Kidney capillary endothelial cell (primary cell): ENCODE results near the gene MRPL27.
"Not testable (repeated sequence)": the region's sequence is repeated elsewhere in the genome, so short reads cannot be mapped to it uniquely, and the experiment has no call there.

Source experiments
- DNase-seq: peaks from one replicate; pipeline ENCODE4 v3.0.0-alpha.2; 2018; ENCODE audit warnings: low spot score

The MRPL27 gene

DNA sequence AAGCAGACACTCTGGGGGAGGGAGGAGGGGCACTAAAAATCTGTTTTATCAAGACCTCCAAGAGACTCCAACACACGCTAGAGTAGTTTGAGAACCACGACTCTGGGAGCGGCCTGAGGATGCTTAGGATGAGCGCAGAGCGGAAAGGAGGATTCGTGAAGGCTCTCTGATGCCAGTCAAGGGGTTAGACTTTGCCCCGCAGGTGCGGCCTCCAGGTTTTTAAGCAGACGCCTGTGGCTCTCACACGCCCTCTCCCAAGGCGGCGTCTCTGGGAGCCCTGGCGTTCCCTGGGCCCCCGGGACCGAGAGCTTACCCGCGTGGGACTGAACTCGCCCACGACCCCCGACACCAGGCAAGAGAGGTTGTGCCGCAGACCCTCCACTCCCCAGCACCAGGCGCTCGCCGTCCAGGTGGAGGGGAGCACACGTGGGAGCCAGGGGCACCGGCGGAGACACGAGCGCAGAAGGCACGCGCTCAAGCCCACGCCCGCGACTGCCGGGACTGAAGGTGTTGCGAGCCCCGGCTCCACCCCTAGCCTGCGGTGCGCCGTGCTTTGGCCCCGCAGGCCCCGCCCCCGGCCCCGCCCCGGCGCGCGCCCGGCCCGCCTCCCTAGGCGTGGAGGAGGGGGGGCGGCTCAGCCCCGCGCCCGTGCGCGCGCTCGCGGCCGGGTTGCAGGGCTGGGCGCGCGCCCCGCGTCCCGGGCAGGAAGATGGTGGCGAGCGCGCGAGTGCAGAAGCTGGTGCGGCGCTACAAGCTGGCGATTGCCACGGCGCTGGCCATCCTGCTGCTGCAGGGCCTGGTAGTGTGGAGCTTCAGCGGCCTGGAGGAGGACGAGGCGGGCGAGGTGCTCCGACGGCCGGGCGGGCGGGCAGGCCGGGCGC lies 27.3 kb downstream of the MRPL27 start, which contains the start of gene XYLT2:
XYLT2 (plus strand) TSS at position 695 of the 881 bp plus-strand sequence; CDS start at position 710, 15 bp downstream.
- peak; percentile 81 for DNase-seq

DNA sequence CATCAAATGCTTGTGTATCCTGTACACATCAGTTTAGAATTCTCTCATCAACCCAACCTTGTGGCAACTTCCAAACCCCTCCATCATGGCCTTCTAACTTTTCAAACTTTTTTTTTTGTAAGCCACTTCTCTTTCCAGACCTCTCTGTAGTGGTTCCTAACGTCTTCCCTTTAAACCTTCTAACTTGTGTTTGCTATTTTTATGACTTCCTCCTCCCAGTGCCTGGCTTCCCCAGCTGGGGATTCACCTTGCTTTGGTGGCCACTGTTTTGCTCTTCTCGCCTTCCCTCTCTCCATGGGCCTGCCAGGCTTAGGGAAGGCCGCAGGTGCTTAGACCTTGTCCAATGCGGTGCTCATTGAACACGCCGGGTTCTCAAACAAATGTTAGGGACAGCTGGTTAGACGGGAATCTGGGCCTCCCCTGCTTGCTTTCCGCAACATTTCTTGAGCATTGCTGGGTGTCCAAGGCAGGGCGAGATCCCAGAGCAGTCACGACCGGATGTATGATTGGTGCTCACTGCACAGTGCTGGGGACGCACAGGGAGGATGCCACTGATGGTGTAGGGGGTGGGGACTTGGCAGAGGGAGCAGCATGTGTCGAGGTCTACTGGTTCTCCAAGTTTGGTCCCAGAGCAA lies 28.1 kb downstream of the MRPL27 start:
- DNase-seq, result no peak

DNA sequence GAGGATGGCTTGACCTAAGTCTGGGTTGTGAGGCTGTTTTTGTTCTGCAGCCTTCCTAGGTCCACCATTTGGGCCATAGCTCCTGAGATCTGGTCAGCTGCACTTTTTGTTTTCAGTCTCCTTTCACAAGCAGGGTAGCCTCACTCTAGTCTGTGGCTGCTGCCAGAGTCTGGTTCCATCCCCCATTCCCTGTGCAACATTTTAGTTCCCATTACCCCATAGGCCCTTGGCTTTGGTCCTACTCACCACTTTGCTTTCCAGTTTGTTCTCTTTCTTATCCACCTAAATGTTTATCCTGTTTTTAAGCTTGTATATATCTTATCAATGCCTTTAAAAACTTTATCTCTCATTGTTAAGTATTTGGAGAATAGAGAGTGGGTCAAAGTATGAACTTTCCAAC lies 33.6 kb downstream of the MRPL27 start:
- no peak for DNase-seq

DNA sequence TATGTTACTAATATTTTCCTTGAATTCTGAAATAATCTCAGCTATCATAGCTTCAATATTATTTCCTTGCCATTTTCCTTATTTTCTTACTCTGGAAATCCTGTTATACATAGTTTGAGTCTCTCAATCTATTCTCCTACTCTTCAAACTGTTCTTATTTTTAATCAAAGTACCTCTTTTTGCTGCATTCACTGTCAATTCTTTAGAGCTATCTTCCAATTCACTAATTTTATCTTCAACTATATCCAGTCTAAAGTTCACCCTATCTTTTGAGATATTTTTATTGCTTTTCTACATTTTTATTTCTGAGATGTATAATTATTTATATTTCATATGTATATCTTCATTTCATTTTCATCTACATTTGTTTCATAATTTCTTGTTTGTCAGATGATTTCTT lies 34.3 kb downstream of the MRPL27 start:
- DNase-seq, result no peak

DNA sequence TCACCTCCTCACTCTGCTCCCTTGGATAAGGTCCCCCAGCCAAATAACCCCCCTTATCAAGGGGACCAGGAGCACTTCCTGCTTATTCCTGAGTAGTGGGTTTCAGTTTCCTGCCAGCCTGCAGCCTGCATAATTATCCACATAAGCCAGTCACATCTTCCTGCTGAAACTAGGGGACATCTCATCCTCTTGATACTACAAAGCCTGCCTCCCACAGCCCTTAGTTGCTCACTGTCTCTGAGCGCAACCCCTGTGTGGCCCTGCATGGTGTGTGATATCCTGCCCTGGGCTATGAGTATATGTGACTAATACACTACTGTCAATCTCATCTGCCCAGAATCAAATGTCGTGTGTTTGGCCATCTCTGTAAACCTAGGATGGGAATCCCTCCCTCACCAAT lies 35.0 kb downstream of the MRPL27 start:
- no peak for DNase-seq

DNA sequence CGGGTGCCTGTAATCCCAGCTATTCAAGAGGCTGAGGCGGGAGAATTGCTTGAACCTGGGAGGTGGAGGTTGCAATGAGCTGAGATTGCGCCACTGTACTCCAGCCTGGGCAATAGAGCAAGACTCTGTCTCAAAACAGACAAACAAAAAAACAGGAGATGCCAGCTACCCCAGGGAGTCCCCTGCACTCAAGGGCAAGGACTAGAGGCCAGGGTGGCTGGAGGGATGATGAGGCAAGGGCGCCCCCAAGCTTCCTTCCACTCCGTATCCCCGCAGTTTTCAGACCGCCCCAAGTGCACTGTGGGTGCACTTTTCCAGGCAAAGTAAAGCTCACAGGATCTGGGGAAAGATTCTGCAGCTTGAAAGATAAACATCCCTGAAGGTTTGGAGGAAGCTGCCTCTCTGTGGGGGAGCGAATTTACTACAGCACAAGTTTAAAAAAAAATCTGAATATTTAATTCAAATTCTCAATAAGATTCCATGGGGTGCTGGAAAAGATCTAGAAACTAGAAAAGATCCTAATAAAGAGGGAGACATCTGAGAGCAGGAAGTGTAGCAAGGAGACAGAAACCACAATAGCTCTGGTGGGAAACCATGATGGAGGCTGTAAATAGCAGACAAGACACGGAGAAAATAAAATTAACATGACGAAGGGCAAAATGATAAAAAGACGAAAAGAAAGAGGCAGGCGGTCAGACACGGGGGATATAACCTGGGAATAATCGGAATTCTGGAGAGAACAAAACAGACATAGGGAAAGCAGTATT lies 39.5 kb downstream of the MRPL27 start:
- DNase-seq, result not testable (repeated sequence)

DNA sequence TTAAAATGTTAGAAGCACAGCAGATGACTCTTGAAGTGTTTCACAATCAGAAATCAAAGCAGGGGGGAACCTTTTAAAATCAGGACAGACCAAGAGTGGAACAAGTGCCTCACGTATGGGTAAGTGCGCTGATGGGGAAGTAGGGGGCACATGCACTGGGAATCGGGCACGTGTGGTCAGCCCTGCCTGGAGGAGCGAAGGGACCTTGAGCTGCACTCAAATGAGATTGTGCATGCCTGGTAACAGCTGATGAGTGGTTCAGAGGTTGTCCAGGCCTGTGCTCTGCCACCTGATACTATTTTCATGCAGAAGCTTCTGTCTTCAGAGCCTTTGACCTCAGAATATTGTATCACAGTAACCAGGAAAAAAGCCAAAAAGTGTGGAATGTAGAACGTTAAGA lies 40.8 kb downstream of the MRPL27 start:
- no peak for DNase-seq

DNA sequence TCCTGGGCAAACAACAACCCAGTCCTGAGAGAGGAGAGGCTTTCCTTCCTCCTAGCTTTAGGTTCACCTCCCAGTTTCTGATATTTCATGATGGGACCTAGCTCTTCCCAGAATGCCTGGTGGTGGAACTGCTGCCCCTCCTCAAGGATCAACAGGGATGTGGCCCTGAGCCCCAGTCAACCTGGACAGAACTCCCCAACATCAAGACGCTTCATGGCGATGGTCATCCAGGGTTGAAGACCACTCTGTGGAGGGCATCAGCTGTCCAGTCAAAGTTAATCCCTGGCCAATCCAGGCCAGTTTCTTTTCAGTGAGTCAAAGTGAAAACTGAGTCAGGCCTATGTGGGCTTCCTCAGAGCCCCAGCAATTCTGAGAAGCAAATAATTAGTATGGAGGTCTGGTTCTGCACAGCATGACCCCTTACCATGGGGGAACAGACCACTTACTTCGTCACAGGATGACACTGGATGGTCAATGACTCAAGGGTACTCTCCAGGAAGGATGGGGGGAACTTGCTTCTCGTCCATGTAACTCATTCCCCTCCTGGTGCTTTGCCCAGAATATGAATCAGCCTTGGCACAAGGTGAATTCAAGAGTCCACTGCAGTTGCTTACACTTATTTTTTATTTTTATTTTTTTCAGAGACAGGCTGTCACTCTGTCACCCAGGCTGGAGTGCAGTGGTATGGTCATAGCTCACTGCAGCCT lies 41.7 kb downstream of the MRPL27 start:
- DNase-seq, result no peak

DNA sequence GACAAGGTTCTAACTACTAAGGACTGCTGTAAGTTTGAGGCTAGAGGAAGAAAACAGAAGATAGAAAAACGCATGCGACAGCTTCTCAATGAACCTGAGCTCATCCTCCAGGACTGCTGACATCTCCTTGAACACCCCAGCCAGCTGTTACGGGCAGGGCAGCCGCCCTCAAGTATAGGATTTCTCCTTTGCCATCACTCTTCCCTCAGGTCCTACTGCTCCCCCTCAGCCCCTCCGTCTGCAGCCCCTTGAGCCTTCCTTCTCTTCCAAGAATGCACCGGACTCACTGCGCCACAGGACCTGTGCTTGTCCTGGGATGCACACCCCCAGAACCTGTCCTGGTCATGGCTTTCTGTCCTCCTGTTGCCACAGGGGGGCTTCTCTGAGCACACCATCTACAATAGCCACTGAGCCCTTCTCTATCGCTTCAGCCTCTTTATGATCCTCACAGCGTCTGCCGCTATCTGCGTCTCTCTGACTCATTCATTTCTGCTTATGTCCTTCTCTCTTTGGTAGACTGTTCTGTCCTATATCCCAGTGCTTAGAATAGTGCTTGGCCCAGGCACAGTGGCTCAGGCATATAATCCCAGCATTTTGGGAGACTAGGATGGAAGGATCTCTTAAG lies 42.7 kb downstream of the MRPL27 start:
- DNase-seq, result no peak

DNA sequence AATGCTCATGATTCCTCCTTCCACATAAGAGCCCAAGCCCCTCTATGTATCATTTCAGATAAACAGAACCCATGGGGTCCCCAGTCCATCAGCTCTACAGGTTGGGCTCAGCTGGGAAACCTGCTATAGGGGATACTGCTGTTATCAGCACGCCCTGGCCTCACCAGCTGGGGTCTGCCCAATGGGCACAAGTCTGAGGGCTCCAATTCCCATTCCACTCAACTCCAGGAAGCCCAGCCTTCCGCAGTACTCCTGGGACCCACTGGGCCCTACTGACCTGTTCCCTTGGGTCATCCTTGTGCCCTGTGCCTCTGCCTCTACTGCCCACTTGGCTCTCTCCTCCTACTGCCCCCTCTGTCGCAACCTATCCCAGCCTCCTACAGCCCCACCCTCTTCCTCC lies 43.3 kb downstream of the MRPL27 start:
- DNase-seq, result no peak

DNA sequence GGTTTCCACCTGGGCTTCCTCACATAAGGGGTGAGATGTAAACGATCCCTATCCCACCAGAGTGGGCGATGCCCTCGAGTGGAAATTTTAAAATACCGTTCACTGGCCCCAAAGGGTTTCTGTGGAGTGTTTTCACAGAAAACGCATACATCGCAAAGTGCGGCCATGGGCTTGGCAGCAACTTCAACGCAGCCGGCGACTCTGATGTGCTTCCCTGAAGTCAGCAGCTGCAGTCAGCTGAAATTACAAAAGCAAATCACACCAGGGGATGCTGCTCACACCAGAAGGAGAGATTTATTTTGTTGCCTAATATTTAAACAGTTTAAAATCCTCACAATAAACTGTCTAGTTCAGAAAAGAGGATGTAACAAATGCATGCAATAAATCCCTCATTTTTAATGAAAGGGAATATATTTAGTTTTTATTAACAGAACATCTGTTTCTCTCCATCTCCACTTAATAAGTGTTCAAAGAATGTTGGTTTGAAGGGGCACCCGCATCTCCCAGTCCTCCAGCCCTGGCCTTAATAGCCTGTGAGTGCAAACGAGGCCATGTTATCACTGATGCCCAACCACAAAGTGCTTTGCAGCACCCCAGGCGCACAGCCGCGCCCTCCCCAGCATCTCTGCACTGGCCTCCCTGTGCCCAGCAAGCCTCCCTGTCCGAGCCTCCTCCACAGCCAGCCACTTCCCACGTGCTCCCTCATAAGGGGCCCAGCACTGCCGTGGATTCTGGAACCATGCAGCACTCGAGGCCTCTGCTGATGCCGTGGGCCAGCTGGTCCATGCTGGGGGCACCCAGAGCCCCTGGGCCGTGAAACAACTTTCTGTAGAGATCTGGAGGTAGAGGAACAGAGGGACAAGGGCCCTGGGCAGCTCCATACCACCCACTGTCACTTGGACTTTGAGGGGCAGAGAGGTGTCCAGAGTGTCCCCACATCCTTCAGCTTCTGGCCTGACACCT lies 44.3 kb downstream of the MRPL27 start:
- DNase-seq, result no peak

DNA sequence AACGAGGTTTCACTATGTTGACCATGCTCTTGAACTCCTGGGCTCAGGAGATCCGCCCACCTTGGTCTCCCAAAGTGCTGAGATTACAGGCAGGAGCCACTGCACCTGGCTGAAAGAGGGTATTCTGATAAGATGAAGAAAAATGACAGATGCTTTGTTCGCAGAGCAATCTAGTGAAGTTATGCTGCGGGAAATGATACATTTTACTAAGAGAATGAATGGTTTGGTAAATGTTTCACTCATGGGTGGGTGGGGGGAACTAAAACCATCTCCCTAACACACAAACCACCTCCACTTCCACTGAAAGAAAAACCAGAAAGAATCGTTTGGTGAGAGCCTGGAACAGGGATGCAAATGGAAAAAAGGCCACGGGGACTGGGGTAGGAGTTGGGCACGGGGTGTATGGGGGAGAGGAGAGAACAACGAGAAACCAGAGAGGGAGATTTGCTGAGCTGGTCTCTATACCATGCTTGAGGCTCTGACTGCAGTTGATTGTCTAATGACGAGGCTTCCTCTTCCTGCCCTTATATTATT lies 46.1 kb downstream of the MRPL27 start:
- no peak for DNase-seq

DNA sequence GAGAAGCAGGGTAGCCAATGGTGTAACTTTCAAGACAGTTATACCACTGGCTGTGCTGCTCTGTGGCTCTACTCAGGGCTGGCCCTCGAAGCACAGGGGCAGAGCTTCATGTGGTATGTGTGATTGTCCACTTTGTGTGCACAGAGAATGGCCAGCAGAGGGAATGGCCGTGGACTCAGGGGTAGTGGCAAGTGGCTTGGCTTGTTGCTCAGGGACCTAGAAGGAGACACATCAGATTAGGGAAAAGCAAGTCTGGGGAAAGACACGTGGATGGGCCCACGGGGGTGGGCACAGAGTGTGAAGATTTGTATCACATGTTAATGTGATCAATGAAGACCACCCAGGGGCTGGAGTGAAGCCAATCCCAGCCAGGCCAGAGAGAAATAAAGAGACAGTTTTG lies 47.1 kb downstream of the MRPL27 start:
- DNase-seq, result no peak

DNA sequence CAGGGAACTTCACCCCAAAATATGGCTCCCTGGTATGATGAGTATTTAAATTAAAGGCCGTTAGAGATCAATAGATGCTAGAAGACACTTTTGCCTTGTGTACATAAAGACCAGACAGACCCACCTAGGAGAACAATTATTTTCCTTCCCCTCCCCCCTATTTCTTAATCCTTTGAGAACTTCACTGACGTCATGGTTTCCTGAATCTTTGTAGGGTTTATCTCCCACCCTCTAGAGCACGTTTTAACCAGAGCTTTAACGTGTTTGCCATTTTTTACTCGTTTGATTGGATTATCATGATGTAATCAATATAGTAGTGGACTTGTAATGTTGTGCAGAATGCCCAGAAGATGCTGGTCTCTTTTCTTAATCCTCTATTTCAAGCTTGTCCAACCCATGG lies 49.9 kb downstream of the MRPL27 start:
- no peak for DNase-seq

DNA sequence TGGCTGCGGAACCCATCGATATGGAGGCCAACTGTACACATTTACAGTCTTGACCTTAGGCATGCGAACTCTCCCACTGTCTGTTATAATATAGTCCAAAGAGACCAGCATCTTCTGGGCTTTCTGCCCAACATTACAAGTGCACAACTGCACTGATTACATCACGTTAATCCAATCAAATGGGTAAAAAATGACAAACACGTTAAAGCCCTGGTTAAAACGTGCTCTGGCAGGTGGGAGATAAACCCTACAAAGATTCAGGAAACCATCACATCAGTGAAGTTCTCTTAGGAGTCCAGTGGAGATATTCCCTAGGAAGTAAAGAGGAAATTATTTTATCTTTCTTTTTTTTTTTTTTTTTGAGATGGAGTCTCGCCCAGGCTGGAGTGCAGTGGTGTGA lies 50.7 kb downstream of the MRPL27 start:
- DNase-seq, result no peak

DNA sequence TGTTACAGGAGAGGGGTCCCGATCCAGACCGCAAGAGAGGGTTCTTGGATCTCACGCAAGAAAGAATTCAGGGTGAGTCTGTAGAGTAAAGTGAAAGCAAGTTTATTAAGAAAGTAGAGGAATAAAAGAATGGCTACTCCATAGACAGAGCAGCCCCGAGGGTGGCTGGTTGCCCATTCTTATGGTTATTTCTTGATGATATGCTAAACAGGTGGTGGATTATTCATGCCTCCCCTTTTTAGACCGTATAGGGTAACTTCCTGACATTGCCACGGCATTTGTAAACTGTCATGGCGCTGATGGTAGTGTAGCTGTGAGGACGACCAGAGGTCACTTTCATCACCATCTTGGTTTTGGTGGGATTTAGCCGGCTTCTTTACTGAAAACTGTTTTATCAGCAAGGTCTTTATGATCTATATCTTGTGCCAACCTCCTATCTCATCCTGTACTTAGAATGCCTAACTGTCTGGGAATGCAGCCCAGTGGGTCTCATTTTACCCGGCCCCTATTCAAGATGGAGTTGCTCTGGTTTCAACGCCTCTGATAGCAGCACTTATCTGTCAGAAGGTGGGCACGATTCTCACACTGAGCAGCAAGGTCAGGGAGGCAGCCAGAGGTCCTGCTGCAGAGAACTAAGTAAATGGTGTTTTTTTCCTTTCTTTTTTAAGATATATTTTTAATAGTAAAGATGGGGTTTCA lies 53.5 kb downstream of the MRPL27 start:
- DNase-seq, result no peak

DNA sequence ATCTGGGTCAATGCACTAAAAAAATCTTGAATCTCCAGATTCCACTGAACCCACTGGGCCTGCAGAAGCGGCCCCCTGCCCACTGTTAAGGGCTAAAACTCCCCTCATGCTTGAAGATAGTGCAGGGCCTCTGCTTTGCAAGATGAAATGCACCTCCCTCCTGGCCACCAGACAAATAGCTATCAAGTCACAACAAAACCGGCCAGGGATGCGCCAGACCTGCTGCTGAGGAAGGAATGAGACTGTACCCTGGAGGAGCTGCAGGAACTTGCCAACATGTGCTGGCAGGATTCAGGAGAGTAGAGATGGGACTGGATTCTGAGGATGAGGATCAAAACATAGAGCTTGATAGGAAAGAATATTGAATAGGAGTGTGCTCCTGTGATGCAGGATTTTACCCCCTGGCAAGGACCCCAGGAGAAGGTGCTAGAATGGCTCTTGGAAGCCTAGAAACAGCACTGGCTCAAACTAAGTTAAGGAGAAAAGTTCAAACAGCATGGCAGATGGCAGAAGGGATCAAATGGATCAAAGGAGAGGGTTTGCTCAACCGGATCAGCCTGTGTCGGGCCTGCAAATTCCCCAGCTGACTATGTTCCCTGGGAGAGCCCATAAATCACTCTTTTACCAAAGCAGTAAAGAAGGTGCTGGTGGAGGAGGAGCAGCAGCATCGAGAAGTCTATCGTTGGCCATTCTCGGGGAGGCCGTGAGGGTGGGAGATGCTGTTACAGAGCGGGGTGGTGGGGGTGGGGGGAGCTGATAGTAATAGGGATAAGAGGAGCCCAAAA lies 54.3 kb downstream of the MRPL27 start:
- no peak for DNase-seq
